GM12872 (cell line): Measurements from ENCODE around the gene TP53BP2.

Experiments
- TF ChIP-seq, protein P1 (sequence below): IDR thresholded peaks from 3 replicates; pipeline ENCODE4 v1.5.1; 2011; ENCODE audit warnings: low read depth, mild to moderate bottlenecking, low read length, moderate library complexity; ENCODE audit not compliant: insufficient read depth

TP53BP2 gene

DNA sequence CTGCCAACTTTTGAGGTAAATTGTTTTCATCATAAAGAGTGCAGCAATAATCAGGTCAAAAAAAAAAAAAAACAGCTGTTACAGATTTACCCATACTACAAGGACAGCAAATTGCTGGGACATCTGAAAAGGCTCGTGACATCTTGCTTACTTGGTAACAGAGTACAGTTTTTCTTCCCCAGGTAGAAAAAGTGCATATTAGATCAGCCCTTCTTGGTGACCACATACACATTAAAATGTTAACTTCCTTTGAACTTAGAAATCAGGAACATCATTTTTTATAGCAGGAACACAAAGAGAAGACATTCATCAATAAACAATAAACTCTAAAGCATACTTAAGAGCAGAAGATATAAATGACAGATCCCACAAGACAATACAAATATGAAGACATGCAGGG lies 16.1 kb downstream of the TP53BP2 start:
- TF ChIP-seq, protein P1, sequence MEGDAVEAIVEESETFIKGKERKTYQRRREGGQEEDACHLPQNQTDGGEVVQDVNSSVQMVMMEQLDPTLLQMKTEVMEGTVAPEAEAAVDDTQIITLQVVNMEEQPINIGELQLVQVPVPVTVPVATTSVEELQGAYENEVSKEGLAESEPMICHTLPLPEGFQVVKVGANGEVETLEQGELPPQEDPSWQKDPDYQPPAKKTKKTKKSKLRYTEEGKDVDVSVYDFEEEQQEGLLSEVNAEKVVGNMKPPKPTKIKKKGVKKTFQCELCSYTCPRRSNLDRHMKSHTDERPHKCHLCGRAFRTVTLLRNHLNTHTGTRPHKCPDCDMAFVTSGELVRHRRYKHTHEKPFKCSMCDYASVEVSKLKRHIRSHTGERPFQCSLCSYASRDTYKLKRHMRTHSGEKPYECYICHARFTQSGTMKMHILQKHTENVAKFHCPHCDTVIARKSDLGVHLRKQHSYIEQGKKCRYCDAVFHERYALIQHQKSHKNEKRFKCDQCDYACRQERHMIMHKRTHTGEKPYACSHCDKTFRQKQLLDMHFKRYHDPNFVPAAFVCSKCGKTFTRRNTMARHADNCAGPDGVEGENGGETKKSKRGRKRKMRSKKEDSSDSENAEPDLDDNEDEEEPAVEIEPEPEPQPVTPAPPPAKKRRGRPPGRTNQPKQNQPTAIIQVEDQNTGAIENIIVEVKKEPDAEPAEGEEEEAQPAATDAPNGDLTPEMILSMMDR, result no peak

DNA sequence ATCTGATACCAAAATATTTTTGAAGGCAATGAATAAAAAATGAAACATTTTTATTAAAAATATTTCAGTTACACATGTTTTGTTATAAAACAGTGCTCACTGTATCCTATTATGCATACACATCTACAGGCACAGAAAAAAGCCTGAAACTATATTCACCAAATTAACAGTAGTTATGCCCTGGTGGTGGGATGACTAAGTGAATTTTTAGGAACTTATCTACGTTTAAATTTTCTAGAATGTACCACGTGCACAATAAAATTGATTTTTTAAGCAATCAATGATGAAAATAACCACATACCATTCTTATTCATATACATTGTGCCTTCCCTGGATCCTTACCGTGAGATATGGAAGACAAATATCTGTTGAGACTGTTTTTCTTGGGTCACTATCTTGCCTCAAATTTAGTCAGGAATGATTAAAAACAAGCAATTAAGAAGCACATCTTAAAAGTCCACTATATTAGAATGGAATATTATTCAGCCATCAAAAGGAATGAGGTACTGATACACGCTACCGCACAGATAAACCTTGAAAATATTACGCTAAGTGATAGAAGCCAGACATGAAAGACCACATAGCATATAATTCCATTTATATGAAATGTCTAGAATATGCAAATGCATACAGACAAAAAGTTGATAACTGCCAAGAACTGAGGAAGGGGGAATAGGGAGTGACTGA lies 17.4 kb downstream of the TP53BP2 start:
- TF ChIP-seq, protein P1, result no peak

DNA sequence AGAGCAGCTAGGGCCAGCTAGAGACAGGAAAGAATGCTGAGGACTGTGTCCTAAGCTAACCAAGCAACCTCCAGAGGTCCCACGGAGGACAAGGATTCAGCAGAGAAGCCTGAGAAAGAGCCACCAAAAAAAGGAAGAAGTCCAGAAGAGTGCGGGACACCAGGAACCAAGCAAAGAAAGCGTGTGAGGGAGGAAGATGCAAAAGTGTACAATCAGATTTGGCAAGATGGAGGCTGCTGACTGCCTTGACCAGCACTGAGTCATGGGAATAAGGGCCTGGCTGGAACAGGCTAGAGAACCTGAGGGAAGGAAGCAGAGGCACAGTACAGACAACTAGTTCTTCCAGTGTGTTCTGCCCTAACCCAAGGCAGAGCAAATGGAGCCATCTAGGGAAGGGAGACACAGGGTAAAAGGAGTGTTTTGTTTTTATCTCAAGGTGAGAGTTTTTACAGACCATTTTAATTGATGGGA lies 18.5 kb downstream of the TP53BP2 start:
- TF ChIP-seq, protein P1, result no peak

DNA sequence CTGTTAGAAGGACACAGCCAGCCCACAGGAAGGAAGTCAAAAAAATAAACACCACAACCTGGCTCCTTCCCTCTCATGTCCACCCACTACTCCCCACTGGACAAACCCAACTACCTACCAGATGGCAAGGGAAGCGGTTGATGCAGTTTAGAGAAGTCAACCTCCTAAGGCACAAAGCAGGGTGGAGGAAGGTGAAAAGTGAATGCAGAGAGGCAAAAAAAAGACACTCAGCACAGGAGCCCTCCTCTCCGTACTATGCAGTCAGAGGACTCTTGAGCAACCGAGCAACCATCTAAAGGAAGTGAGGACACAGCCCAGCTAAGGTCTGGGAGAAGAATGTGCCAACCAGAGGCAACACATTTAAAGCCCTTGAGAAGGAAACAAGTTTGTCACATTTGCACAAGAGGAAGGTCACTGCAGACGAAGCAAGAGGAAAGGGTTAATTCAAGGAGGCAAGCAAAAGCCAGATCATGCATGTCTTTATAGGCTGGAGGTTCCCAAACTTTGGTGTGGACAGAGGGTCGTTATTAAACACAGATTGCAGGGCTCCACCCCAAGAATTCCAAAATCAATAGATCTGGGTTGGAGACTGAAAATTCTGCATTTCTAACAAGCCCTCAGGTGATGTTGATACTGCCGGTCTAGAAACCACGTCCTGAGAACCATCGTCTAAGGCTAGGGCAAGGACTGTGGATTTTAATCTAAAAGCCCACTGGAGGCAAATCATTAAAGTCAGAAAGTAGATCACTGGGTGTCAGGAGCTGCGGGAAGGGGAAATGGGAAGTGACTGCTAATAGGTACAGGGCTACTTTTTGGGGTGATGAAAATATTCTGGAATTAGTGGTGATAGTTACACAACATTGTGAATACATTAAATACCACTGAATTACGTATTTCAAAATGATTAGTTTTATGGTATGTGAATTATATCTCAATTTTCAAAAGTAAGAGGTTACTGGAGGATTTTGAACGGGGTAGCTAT lies 19.7 kb downstream of the TP53BP2 start:
- TF ChIP-seq, protein P1, result no peak

DNA sequence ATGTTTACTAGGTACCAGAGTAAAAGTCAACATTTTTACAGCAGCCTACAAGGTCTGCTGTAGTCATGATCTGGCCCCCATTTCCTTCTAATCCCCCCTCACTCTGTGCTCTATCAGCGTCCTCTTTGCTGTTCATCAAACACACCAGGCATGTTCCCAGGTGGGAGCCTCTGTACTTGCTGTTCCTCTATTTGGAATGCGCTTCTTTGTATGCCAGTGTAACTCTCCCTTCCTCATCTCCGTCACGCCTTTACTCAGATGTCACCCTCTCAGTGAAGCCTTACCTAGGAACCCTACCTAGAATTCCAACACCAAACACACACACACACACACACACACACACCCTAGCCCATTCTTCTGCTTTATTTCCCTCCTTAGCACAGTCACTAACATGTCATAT lies 21.0 kb downstream of the TP53BP2 start:
- TF ChIP-seq, protein P1, result no peak

DNA sequence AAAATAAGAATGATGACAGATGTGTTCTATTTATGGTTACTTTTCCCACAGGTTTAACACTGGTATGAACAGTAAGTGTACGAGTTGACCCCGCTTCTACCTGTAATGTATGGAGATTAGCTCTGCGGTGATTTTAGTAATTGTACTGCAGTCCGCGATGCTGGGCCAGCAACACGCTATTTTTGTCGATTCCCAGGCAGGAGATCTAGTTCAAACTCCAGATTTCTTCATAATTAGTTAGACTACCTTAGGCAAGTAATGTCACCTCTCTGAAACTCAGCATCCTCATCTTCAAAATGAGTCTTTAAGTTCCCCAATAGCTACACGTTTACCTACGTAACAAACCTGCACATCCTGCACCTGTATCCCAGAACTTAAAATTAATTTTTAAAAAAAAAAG lies 21.5 kb downstream of the TP53BP2 start:
- TF ChIP-seq, protein P1, result no peak

DNA sequence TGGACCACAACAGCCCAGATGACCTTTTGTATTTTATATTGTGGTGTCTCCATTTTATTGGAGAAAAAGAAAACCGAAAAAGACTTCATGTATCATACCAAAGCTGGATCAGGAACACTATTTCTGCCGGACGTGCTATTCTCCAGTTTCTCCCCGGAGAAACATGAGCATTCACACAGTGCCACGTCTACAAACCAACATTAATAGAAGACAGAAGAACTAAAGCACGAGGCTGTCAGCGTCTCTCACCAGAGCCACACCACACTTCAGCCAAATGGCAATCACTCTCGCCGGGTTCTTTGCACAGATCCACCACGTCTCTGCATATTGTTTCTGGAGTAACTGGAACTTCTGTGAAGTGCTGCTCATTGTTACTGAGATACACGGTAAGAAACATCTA lies 24.8 kb downstream of the TP53BP2 start:
- TF ChIP-seq, protein P1, result no peak
